HG03097 (cell line): ENCODE measurements around the gene ATR.

Experiments
- ATAC-seq: cut with Tn5 transposase; IDR thresholded peaks from one replicate; pipeline ENCODE4 v1.9.1; 2021; ENCODE audit not compliant: unreplicated experiment, low FRiP score

Gene ATR

DNA sequence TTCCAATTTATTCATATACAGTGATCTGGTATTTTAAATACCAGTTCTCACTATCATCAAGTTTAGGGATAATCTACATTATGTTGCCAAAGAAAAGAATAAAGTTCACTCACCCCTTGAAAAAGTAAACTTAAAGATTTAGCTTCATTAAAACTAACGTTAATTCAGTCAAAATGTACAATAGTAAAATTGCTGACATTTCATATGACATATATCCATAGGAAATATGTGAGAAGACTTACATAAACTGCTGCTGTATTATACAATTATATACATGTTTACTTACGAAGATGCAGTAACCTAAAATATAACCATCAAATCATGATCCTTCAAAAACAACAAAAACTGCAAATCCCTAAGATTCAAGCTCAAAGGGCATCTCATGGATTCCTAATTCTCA is 44.0 kb downstream of the ATR start:
- ATAC-seq: no peak

DNA sequence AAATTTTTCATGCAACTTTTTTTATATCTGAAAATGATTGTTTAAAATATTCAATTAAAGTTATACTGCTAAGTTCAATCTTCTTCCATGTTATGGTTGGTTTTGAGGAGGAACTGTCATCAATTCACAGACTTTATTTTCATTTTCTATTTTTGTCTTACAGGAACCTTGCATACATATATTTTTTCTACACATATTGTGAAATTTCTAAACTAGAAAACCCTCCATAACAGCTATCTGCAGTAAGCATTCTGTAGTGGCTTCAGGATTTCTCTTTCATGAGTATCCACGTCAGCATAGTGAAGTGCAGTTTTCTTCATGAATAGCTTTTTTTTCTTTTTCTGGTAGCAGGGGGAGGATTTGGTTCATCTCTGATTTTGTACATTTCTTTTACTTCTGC is 48.2 kb downstream of the ATR start:
- ATAC-seq: no peak

DNA sequence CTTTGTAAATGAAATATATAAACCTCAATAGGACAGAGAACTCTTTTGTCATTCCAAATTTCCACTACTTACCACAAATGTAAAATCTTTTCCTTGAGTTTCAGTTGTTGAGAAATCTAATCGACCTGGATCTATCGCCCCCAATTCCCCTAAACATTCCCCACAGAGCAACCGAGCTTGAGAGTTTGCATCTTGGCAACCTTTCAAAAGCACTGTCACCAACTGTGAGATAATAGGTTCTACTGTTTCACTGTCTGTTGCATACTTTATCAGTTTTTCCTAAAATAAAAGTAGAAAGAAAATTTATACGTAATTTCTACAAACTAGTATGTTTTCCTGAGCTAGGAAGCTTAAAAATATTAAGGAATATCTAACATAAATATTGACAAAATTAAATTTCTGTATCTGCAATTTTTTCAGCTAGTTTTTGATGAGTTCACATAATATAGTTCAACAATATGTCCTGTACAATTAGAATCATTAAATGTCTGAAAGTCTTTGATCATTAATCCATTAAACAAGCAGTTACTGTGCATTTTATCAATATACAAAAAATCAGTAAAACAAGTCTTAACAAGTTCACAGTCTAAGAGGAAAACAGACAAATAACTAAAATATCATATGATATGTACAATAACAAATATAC is 54.5 kb downstream of the ATR start:
- no peak for ATAC-seq

DNA sequence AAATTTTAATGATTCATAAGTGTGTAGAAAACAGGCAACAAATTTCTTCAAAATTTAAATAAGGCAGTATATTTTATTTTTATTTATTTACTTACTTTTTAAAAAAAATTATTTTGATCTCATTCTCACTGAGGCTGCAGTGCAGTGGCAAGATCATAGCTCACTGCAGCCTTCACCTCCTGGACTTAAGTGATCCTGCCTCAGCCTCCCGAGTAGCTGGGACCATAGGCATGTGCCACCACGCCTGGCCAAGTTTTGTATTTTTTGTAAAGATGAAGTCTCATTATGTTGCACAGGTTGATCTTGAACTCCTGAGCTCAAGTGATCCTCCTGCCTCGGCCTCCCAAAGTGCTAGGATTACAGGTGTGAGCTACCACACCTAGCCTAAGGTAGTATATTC is 69.5 kb downstream of the ATR start:
- no peak for ATAC-seq

DNA sequence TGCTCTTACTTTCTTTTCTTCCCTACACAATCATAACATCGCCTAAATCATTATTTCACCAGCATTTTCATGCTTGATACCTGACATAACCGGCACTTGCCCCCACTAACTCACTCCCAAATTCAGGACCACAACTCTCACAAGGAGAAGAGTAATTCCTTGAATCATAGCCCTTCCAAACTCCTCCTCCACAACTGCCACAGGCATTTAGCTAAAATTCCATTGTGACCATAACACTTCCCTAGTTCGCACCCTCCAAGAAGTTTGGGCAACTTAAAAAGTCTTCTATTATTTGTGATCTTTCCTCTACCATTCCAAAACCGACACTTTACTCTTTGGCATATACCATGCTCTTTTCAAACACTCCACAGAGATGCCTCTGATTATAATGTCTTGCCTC is 71.3 kb downstream of the ATR start:
- no peak for ATAC-seq

DNA sequence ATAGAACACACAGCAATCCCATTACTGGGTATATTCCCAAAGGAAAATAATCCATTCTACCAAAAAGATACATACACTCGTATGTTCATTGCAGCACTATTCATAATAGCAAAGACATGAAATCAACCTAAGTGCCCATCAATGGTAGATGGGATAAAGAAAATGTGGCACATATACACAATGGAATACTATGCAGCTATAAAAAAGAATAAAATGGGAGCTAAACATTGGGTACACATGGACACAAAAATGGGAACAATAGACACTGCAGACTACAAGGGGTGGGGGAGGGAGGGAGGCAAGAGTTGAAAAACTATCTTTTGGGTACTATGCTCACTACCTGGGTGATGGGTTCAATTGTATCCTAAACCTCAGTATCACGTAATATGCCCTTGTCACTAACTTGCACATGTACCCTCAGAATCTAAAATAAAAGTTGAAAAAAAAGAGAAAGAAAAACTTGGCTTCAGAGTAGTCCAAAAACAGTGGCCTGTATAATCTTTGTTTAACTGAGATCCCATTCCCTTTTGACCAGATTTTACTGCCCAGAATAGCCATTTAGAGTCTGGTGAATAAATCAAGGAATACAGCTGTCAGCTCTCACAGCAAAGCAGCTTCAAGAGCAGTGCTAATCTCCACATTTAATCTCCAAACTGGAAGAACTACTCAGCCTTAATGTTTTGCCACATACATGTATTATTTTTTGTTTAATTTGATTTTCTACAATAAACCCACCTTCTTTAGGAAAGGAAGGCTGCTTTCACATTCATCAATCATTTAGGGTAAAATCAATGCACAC is 76.1 kb downstream of the ATR start:
- ATAC-seq: no peak

DNA sequence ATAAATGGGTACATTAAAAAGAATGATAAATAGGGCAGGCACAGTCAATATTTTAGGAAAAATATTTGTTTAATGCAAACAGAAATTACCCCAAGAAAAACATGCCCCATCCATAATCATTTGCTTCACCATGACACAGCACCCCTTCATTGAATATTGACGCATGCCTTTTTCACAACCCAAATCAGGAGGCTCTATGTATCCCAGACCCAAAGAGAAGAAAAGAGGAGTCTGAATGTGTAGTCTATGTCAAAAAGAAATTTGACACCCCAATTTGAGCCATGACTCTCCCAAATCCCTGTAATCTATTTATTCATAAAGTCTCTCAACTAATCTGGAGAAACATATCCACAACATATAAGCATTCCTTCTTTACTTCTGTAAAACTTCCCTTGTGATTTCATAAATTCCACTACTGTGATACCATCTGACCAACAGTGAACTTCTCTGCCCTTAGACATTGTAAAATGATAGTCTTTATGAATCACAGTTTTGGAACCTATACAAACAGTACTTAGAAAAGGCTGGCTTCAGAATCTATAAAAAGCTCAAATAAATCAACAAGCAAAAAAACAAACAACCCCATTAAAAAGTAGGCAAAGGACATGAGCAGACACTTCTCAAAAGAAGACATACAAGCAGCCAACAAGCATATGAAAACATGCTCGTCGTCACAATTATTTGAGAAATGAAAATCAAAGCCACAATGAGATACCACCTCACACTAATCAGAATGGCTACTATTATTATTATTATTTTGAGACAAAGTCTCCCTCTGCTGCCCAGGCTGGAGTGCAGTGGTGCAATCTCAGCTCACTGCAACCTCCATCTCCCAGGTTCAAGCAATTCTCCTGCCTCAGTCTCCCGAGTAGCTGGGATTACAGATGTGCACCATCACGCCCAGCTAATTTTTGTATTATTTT is 77.3 kb downstream of the ATR start:
- ATAC-seq: no peak

DNA sequence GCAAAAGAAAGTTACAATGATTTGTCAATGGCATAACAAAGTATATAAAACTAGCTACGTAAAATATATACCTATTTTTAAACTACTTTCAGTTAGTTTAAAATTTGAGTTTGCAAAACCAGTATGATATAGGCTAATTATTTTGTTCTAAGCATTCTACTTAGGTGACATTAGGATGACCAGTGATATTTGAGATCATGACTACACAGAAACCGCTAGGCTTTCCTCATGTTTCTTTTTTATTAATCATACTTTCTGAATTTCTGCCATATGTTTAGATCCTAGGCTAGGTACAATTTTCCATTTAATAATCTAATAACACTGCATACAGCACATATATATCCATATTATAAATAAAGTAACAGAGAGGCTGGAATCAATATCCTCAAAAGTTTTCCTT is 78.3 kb downstream of the ATR start:
- ATAC-seq: no peak

DNA sequence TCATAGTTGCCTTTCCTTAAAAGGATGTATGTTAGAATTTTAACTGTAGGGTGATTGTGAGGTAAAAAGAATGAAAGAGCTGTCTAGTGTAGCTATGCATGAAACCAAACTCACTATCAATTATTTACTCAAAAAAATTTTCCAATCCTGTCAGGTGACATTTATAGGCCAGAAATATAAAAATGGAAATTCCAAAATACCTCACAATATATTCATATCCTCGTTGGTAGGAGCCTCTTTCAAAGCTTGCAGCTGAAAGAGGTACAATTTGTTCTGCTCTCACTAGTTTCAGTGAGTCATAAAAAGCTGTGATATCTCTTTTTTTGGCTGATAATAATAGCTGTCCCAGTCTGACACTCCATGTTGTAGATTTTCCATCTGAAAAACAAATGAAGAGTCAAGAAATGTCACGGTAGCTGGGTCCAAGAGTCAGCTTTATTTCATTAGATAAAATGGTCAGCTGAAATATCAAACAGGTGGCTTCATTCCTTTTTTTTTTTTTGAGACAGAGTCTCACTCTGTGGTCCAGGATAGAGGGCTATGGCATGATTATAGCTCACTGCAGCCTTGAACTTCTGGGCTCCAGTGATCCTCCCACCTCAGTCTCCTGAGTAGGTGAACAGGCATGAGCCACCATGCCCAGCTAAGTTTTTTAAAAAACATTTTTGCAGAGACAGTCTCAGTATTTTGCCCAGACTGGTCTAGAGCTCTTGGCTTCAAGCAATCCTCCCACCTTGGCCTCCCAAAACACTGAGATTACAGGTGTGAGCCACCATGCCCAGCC is 79.9 kb downstream of the ATR start:
- no peak for ATAC-seq

DNA sequence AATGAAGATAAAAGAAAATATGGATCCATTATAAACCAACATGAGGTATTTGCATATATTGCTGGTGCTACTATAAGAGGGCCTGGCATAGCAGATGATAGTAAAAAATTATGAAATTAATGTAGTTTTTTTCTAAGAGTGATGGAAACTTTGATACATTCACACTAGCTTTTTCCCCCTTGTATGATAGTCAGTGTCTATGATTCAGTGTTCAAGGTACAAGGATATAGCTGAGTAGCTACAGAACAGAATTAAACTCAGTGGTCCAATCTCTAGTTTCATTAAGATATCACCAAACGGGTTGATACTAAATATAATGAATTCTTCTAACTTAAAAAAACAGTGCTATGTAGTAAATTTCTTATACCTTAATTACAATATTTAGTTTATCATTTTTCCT is 80.8 kb downstream of the ATR start:
- ATAC-seq: no peak

DNA sequence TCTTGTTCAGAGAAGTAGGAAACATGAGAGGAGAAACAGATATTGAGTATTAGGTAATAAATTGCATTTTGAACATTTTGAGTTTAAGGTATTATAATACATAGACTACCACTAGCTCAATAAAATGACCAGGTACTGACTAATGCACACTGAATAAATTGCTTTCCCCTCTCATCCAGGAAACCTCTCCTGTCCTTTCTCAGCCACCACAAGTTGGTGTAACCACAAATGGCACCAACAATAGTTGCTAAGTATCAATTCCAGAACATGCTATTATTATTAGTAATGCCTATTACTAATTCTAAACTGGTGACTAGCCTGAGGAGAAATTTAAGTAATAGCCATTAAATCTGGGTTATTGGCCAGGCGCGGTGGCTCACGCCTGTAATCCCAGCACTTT is 83.4 kb downstream of the ATR start:
- ATAC-seq: no peak

DNA sequence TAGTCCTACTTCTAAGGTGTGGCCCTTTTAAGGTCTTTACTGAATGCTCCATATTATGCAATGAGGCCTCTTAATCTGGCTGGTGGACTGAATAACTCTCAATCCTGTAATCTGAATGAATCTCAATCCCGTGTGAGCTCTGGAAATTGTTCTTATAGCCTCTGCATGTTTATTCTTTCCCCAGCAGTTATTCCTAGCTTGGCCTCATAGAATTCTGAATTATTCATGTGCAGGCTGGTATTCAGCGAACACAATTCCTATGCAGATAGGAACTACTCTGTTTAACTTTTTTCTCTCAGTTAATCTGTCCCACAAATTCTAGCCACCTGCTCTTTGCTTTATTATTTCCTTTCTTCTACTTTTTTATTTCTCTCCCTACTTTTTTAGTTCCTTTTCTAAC is 86.3 kb downstream of the ATR start:
- ATAC-seq: no peak

DNA sequence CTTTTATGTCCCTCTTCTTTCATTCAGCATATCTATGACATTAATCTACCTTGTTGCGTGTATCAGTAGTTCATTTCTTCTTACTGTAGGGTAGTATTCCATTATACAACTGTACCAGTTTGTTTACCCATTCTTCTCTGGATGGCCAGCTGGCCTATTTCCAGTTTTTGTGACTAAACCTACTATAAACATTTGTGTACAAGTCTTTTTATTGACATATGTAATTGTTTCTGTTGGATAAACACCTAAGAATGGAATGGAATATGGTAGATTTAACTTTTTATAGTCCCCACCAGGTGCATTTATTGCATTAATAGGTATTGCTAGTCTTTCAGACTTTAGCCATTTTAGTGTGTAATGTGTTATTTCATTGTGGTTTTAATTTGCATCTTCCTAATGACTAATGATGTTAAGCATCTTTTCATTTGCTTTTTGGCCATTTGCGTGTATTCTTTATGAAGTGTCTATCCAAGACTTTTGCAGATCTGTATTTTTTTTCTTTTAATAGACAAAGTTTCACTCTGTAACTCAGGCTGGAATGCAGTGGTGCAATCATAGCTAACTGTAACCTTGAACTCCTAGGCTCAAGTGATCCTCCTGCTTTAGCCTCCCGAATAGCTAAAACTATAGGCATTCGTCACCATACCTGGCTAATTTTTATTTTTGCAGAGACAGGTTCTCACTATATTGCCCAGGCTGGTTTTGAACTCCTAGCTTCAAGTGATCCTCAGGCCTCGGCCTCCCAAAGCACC is 88.8 kb downstream of the ATR start:
- no peak for ATAC-seq

DNA sequence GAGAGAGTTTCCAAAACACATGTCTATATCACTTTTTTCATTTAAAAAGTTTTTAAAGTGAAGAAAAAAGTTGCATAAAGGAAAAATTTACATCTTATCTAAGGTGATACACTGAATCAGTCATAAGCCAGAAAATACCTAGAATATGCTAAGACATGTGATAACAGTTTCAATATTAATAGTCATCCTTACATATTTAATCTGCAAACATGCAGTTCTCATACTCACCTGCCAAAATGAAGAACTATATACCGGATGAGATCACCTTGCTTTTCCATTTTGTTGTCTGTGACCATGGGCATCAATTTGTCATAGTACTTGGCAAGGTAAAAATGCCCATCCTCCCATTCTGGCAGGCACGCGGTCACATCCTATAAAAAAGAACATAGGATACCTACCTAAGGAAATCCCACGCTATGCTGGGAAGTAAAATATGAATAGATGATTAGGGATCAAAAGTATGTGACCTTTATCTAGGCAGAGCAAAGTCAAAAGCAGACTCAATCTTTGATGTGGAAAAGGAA is 93.6 kb downstream of the ATR start:
- no peak for ATAC-seq

DNA sequence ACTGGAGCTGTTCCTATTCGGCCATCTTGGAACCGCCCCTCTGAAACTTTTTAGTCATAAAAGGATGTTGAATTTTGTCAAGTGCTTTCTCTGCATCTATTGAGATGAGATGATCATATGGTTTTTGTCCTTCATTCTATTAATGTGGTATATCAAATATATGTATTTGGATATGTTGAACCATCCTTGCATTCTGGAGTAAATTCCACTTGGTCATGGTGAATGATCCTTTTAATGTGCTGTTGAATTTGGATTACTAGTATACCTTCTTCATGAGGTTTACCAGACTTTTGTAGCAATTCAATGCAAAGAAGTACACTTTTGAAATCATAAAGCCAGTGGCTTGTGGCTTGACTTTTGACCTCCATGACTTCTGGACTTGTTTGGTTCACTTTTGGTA is 97.3 kb downstream of the ATR start:
- no peak for ATAC-seq

DNA sequence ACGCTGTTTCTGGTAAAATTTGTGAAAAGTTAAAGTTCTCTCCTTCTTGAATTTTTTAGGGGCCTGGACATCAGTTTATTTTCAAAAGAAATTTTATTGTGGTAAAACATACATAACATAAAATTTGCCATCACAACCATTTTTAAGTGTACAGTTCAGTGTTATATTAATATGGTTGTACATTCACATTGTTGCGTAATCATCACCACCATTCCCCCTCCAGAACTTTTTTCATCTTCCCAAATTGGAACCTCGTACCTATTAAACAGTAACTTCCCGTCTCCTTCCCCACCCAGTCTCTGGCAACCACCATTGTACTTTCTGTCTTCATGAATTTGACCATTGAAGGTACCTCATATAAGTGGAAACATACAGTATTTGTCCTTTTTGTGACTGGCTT is 107.7 kb downstream of the ATR start:
- ATAC-seq: no peak

DNA sequence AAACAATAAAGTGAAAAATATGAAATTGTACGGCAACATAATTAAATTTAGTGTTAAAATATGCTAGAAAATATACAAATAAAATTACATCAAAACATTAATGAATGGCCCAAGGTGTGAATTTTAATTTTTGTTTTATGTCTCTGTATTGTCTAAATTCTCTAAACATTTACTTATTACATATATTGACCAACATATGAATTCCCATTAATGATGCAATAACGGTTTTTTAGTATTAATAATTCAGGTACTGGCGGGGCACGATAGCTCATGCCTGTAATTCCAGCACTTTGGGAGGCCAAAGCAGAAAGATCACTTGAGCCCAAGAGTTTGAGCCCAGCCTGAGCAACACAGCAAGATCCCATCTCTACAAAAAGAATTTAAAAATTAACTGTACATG is 110.1 kb downstream of the ATR start:
- no peak for ATAC-seq

DNA sequence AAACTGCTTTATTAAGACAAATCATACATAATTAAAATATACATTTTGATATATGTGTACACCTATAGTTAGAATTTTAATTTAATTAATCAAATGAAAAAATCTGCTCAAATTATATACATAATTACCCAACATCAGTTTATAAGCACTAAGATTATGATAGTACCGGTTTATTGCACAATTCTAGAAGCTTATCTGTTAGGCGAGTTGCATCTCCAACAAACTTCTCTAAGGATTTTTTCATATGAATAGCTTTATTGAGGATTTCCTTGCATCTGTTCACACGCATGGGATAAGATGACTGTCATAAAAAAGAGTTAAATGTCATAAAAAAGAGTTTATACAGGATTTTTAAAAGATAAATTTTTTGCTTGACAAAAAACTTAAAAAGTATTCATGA is 110.8 kb downstream of the ATR start:
- no peak for ATAC-seq

DNA sequence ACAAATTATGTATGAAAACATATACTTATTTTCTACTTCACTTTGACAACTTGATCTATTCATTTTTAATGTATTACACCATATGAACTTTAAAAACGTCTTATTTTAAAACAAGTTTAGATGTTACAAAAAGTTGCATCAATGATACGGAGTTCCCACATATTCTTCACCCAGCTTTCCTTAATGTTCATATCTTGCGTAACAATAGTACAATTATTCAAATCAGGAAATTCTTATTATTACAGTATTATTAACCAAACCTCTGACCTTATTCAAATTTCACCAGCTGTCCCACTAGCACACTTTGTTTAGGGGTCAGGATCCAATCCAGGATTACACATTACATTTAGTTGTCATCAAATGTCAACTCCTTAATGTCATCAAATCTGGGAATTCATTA is 117.8 kb downstream of the ATR start:
- ATAC-seq: no peak

DNA sequence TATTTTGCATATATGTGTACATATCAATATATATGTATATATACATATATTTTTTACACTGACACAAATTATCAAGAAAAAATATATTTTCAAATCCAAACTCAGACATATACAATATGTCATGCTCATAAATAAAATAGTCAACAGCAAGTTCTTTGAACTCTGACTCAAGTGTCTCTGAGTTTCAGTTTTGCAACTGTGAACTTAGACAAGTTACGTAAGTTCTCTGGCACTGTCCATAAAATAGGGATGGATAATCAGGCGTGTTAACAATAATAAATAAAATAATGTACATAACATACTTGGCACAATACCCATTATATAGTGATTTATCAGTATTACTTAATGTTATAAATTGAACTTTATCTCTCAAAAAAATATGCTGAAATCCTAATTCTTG is 118.6 kb downstream of the ATR start:
- ATAC-seq: no peak
